ENCODE data around the gene TNC.
"Not testable (repeated sequence)": the region's sequence is repeated elsewhere in the genome, so short reads cannot be mapped to it uniquely, and the experiment has no call there.

TNC gene

DNA sequence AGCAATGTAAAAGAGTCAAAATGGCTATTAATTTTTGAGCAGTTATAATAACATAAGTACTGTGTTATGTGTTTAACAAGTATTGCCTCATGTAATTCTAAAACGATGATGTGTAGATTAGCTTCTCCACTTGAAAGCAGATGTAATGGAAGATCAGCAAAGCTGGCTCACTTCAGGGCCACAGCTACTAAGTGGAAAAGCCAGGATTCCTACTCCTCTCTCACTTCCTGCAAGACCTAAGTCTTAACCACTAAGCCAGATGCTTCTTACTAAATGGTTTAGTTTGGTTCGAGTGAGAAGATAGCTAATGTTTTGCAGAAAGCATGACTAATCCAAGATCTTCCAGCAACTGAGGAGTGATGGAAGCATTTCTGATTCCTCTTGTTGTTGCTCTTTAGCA is 15.7 kb upstream of the TNC start:
- DNase-seq, result no peak

GRCh38 chr9:115132648-115133047 is 14.7 kb upstream of the TNC start:
- DNase-seq, result no peak

DNA sequence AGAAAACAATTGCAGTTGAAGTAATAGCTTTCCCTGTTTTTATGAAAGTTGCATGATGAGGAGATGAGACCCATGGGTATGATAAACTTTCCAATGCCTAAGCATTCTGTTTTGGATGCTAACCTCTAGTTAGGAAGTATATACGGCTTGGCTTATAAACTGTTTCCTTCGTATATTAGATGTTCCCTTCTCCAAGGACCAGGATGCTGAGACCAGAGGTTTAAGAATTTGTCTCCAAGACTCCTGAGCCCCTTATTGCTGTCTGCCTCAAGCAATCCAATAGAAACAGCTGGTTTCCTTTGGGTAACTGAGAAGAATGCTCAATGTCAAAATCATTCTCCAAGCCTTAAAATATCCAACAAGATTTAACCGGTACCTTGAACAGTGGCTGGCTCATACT is 12.2 kb upstream of the TNC start:
- no peak for DNase-seq

DNA sequence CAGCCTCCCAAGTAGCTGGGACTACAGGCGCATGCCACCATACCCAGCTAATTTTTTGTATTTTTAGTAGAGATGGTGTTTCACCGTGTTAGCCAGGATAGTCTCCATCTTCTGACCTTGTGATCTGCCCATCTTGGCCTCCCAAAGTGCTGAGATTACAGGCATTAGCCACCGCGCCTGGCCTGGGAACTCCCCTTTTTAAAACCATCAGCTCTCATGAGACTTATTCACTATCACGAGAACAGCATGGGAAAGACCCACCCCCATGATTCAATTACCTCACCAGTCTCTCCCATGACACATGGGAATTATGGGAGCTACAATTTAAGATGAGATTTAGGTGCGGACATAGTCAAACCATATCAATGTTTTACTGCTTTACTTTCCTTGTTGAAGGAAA is 10.8 kb upstream of the TNC start:
- DNase-seq, result not testable (repeated sequence)

GRCh38 chr9:115127191-115127817 is 9.3 kb upstream of the TNC start:
- no peak for DNase-seq

GRCh38 chr9:115126404-115126803 is 8.4 kb upstream of the TNC start:
- DNase-seq, result no peak

GRCh38 chr9:115122937-115123336 is 5.0 kb upstream of the TNC start:
- no peak for DNase-seq

DNA sequence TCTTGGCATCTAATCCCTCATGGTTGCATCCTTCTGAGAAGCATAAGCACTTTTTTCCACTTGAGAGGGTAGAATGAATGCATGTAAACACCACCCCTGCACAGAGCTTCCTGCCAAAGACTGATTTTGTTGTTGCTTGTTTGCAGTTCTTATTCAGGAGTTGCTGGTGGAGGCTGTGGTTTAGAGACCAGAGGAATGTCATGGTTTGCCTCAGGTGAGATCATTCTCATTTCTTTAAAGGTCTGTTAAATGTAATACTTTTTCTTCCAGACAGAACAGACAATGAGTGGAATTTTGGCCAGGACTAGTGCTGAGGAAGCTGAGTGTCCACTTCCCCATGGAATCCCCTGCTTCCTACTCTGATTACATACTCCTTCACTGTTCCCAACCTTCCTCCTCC is 3.2 kb upstream of the TNC start:
- no peak for DNase-seq

GRCh38 chr9:115118879-115119218 is 892 bp upstream of the TNC start:
- DNase-seq, result no peak

DNA sequence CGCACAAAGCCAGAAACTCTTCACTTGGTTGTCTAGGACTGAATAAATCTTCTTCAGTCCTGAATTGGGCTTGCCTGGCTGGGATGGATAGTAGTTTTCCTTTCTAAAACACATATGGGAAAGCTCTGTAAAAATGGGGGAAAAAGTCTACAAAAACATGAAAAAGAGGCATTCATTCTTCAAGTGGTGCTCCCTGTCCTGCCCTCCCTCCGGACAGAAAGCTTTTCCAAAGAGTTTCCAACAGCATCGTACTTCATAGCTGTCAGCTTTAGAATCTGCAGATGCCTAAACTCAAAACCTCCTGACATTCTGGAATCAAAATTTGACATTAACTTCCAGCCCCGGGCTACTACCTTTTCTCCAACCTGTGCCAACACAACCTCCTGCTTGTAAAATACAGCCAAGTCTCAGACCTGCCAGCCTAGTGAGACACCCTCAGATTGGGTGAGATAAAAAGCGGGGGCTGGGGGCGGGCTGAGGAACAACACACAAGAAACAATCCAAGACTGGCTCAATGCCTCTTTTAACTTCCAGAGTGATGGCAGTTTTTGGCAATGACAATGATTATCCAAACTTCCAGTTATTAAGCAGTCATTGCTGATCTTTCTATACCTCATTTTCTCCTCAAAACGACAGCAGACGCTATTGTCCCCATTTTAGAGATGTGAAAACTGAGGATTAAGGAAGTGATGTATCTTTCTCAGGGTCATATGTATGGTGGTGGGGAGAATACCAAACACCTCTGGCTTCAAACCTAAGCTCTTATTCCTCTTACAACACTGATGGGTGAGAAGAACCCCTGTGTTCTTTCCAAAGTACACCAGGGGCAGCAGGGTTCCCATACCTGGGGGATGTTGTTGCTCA is 1.3 kb downstream of the TNC start:
- no peak for DNase-seq

GRCh38 chr9:115115924-115116323 is 2.0 kb downstream of the TNC start:
- no peak for DNase-seq

DNA sequence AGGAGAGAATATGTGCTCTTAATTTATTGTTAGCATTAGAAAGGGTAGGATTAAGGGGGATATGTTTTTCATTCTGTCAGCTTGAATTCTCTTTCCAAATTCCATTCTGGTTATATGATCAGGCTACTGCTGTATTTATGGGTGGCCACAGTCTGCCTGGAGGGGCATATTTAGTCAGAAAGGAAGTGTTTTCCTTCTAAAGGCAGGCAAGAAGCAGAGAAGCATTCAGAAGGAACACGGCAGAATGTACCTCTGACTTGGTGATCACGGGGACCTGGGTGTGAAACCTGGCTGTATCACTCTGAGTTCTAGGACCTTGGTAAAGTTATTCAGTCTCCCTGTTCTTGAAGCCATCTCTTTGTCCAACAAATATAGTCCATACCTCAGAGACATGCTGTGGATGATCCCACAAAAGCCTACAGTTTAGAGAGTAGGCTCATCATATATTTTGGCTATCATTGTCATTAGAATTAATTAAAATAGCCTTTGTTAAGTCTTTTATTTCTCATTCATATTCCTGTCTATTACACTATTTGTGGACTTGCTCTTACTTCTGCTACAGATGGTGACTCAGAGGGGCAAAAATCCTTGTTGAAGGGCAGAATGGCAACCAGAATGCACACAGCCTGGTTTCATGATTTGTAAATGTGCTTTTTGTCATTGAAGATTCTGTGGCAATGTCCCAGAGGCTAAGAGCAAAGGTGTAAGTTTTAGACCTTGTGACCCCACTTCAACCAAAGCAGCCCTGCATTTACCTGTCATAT is 2.7 kb downstream of the TNC start:
- DNase-seq, result no peak

DNA sequence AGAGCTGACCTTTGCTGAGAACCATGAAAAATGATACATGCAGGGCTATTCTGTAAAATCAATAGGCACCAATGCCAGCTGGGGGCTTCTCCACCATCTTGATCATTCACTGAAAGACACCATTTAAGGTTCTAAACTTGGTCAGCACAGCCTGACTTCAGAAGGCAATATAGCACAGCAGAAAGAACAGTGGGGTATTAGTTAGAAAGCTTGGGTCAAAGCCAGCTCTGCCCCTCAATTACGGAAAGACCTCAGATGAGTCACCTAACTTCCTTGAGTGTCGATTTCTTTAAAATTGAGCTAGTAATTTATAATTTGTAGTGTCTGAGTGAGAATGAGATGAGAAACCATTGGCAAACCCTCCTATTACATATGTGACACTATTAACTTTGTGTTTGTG is 3.4 kb downstream of the TNC start:
- DNase-seq, result no peak

- DNase-seq, result no peak
These were observed 3.9 kb downstream of the TNC start for GRCh38 chr9:115114084-115114483.

DNA sequence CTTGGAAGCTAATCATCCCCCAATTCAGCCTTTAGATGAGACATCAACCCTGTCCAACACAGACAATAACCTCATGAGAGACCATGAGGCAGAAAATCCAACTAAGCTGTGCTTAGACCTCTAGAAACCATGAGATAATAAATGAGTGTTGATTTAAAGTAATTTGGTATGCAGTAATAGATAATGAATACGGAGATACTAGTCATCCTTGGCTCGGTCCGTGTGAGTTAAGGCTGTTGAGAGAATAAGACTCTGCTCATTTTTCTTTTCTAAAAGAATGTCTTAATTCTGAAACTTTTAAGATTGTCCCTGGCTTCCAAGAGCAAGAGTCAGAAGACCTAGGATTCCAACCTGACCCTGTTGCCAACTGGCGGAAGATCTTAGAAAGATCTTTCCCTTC is 6.1 kb downstream of the TNC start:
- DNase-seq, result no peak

DNA sequence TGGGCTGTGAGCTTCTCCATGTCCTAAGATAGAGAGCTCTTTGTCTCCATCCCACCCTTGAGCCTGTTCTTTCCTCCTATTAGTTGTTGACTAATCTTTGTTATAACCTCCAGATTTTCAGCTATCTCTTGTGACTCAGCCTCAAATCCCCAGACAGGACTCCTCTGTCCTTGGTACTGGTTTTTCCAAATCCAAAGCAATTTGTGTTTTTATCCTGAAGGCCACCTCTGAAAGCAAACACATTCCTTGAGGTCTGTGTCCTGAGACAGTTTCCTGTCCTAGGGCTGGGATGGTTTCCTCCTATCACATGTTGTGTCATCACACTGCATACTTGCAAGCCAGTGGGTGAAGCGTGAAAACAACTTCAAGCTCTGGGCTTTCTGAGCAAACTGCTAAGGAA is 8.5 kb downstream of the TNC start:
- no peak for DNase-seq

GRCh38 chr9:115107701-115108100 is 10.3 kb downstream of the TNC start:
- no peak for DNase-seq

DNA sequence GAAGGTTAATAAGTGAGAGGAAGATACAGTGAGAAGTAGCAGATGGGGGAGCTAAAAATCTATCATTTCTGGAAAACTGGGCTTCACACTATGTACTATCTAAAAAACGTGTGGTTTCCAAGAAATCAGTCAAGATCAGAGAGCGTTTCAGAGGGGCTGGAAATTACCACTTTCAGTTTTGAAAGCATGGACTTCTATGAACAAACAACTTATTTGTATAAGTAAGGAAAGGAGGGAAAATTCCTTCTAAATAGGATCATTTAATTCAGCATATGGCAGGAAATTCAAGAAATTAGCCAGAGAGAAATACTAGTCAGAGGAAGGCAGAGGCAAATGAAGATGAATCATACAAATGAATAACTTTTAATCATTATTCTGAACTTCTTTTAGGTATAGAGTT is 11.3 kb downstream of the TNC start:
- DNase-seq, result no peak

- DNase-seq, result no peak
These were observed 12.0 kb downstream of the TNC start for GRCh38 chr9:115106001-115106400.

DNA sequence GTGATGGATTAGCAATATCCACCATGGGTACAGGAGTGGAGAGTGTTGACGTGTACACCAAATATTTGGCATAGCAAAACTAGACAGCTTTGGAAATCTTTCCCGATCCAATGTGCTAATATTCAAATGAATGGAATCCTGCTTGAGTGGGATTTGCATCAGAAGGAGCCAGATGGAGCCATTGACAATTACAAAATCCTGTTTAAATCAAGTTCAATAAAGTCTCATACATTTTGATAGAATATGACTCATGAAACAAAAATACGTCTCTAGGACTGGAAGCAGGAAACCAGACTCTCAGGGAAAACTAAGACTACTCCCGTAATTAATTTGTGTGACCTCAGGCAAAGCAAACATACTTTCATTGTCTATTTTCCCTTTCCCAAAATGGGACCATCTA is 13.0 kb downstream of the TNC start:
- no peak for DNase-seq

DNA sequence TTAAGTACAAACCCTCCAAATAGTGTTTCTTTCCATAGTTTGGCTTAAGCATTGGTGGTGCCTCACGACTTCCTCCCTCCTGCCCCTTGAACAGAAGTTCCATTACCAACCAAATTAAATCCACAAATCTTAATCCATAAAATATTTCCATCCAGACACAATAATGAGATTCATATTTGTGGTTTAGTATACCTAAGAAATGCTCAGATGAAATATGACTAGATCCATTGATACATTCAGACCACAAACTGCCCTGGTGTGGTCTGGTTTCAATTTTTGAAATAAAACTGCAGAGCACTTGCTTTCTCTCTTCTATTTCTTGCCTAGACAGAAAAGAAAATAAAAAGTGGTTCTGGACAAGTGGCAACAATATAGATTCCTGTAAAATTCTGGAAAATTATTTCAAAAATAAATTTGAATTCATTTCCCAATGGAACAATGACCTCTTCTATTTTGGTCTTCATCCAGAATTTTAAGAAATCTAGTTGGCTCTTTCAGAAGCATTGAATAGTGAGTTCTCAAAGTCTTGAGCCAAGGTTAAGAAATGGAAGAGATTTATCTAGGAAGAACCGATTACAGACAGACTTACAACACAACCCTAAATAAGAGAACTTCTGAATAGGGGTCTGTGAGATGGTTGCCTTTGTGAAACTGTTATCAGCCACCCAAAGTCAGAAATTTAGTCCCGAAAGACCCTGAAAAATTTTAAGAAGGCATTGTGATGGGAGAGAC is 14.0 kb downstream of the TNC start:
- DNase-seq, result no peak

- DNase-seq, result no peak
These were observed 18.1 kb downstream of the TNC start for GRCh38 chr9:115099901-115100300.

DNA sequence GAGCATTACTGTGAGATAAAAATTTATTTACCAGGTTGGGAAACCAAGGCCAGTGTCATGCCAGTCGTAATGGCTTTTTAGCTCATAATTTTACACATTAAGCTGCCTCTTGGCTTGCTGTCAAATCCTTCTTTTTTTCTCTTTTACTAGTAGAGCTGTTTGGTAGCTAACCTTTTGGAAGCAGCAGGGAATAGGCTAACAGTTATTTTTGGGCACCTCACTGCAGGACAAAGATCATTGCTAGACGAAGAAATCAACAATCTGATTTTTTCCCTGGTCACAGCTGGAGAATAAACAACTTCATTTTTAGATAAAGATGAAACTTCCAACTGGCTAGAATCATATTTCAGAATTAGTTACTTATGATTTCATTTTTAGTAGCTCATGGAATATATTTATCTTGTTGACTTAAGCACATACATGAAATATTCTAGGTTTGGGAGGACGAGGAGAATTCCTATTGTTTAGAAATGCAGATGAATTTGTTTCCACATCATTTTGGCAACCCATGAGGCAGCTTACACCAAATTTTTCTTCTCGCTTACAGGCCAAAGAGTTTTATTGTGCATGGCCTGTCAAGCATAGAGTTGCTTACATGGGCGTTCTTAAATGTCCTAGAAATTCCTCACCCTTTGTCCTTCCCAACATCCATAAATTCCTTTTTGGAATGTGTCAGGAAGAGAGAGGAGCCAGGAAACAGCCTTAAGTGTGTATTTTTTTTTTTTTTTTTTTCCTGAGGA is 19.6 kb downstream of the TNC start:
- DNase-seq, result no peak
